ENCODE measurements around the gene SIDT1. TPM values are rescaled to one million over a fixed set of nuclear protein-coding genes. Genes with fewer than 3 reads are reported as not detected.

SIDT1 gene
- total RNA-seq, 1 experiment from 2014 or later, result 0.02 TPM

GRCh38 chr3:113678773-113679172 is 146.4 kb downstream of the SIDT1 start:
- no peak for DNase-seq (ENCODE audit: low read depth)

Small RNA genes within 50 kb of the gene (small RNA-seq; reads per million reads assigned to genes)
- not detected for gene MIR4446
- not detected for gene RN7SL767P

Other genes starting within 250 kb of the SIDT1 start
- 2.4 and 2.7 TPM in 2 replicates for gene CFAP44, start 91.1 kb upstream of the SIDT1 start, total RNA-seq (2014; rRNA removed; shearing (Covaris generic))
- gene SPICE1, start 17.4 kb upstream of the SIDT1 start, total RNA-seq (2014; rRNA removed; shearing (Covaris generic)), result 7.2 and 8.0 TPM in 2 replicates
- 7.4 and 8.8 TPM in 2 replicates for gene USF3, start 164.1 kb downstream of the SIDT1 start, total RNA-seq (2014; rRNA removed; shearing (Covaris generic))
- 351 and 605 TPM in 2 replicates for gene NAA50, start 213.7 kb downstream of the SIDT1 start, total RNA-seq (2014; rRNA removed; shearing (Covaris generic))
- 58.7 and 73.2 TPM in 2 replicates for gene ATP6V1A, start 214.5 kb downstream of the SIDT1 start, total RNA-seq (2014; rRNA removed; shearing (Covaris generic))